GM23338 (cell line): Measurements from ENCODE around the gene FMN2. TPM values are rescaled to one million over a fixed set of nuclear protein-coding genes. Genes with fewer than 3 reads are reported as not detected.
A peak's percentile ranks its signal among the peaks of the same experiment; 100 is the strongest.

ENCODE experiments used
- ATAC-seq: fragments of 200-7000 bp; cut with Tn5 transposase; 3 replicates; pipeline ENCODE4 v1.9.1; 2020
- DNase-seq: peaks from one replicate; pipeline ENCODE4 v3.0.0-alpha.2; 2015; ENCODE audit warnings: low spot score
- H2AFZ ChIP-seq: fragments of 200-600 bp; sonication (generic); 2 replicates; pipeline ENCODE4 v1.8.0; 2016; ENCODE audit warnings: antibody characterized with exemption, mild to moderate bottlenecking, moderate library complexity
- H3F3A ChIP-seq: fragments of 200-600 bp; sonication (generic); replicated peaks from 2 replicates; pipeline ENCODE4 v1.8.0; 2017; ENCODE audit warnings: antibody characterized with exemption, mixed run types, low read depth
- H3K27ac ChIP-seq: fragments of 200-600 bp; sonication (generic); 2 replicates; pipeline ENCODE4 v1.6.1; 2016; ENCODE audit warnings: low read depth
- H3K27me3 ChIP-seq: fragments of 200-600 bp; sonication (generic); 2 replicates; pipeline ENCODE4 v1.8.0; 2016; ENCODE audit warnings: mild to moderate bottlenecking, mixed run types, moderate library complexity; ENCODE audit not compliant: insufficient read depth
- H3K36me3 ChIP-seq: fragments of 200-600 bp; sonication (generic); 2 replicates; pipeline ENCODE4 v1.8.0; 2016; ENCODE audit warnings: mild to moderate bottlenecking; ENCODE audit not compliant: insufficient read depth
- H3K4me1 ChIP-seq: fragments of 200-600 bp; sonication (generic); 2 replicates; pipeline ENCODE4 v1.8.0; 2016; ENCODE audit warnings: mild to moderate bottlenecking, moderate library complexity; ENCODE audit not compliant: insufficient read depth
- H3K4me2 ChIP-seq: fragments of 200-600 bp; sonication (generic); 2 replicates; pipeline ENCODE4 v1.7.1; 2017; ENCODE audit warnings: mixed run types
- H3K4me3 ChIP-seq: fragments of 200-600 bp; sonication (generic); 2 replicates; pipeline ENCODE4 v1.6.1; 2016; ENCODE audit warnings: mixed run types
- H3K79me2 ChIP-seq: fragments of 200-600 bp; sonication (generic); replicated peaks from 2 replicates; pipeline ENCODE4 v1.8.0; 2017; ENCODE audit warnings: mild to moderate bottlenecking; ENCODE audit not compliant: insufficient read depth
- H3K9me2 ChIP-seq: fragments of 200-600 bp; sonication (generic); 2 replicates; pipeline ENCODE4 v1.8.0; 2017; ENCODE audit not compliant: insufficient read depth
- H4K20me1 ChIP-seq: fragments of 200-600 bp; sonication (generic); replicated peaks from 2 replicates; pipeline ENCODE4 v1.8.0; 2017; ENCODE audit warnings: mild to moderate bottlenecking; ENCODE audit not compliant: insufficient read depth
- H3K27ac Mint-ChIP-seq: 2 replicates; pipeline ENCODE4 v1.8.0; 2020; ENCODE audit warnings: inconsistent platforms, mild to moderate bottlenecking, moderate library complexity, mixed read lengths
- H3K27me3 Mint-ChIP-seq: 3 replicates; pipeline ENCODE4 v1.8.0; 2022; ENCODE audit warnings: low read depth, mild to moderate bottlenecking, moderate library complexity, mixed read lengths, inconsistent platforms; ENCODE audit not compliant: insufficient read depth, poor library complexity
- H3K36me3 Mint-ChIP-seq: 3 replicates; pipeline ENCODE4 v1.8.0; 2021; ENCODE audit warnings: low read depth, mild to moderate bottlenecking, inconsistent platforms, moderate library complexity, mixed read lengths
- H3K4me1 Mint-ChIP-seq: 3 replicates; pipeline ENCODE4 v1.8.0; 2020; ENCODE audit warnings: mild to moderate bottlenecking, inconsistent platforms, mixed read lengths
- H3K4me3 Mint-ChIP-seq: 3 replicates; pipeline ENCODE4 v1.8.0; 2021; ENCODE audit warnings: moderate library complexity, mild to moderate bottlenecking, inconsistent platforms, mixed read lengths
- H3K9me3 Mint-ChIP-seq: 3 replicates; pipeline ENCODE4 v1.8.0; 2020; ENCODE audit warnings: moderate library complexity, mild to moderate bottlenecking, inconsistent platforms, mixed read lengths
- EZH2 ChIP-seq: fragments of 200-600 bp; sonication (generic); IDR thresholded peaks from one replicate; pipeline ENCODE4 v1.8.0; 2017; ENCODE audit warnings: antibody characterized with exemption, mild to moderate bottlenecking, low read depth; ENCODE audit not compliant: unreplicated experiment
- NANOG ChIP-seq: IDR thresholded peaks from 2 replicates; pipeline ENCODE4 v1.6.1; 2016; ENCODE audit warnings: antibody characterized with exemption, borderline replicate concordance
- POLR2AphosphoS5 ChIP-seq: IDR thresholded peaks from 2 replicates; pipeline ENCODE4 v1.6.1; 2016; ENCODE audit warnings: antibody characterized with exemption, low read depth
- ZNF331 ChIP-seq: fragments of 250-450 bp; sonication (Bioruptor Pico); IDR thresholded peaks from 2 replicates; pipeline ENCODE4 v1.5.0; 2020; ENCODE audit warnings: low read depth, mild to moderate bottlenecking, moderate library complexity
- polyA plus RNA-seq: library from polyadenylated mRNA; unstranded; fragments of >200 nt; fragmentation: Nextera tagmentation; extraction: Ambion mirVana; gene quantifications from 2 replicates; pipeline ENCODE4 v1.2.1, GENCODE V29; 2016
- total RNA-seq: library from RNA; depleted of rRNA; stranded (reverse); fragments of >200 nt; shearing (Covaris generic); gene quantifications from 2 replicates; pipeline ENCODE4 v1.2.3, GENCODE V29; 2014
- TF ChIP-seq, protein P1 (sequence below): fragments of 250-450 bp; sonication (Bioruptor Pico); IDR thresholded peaks from 2 replicates; pipeline ENCODE4 v1.5.0; 2020; ENCODE audit warnings: mild to moderate bottlenecking, moderate library complexity
- TF ChIP-seq, protein P2 (sequence below): IDR thresholded peaks from one replicate; pipeline ENCODE4 v1.6.1; 2018; ENCODE audit warnings: antibody characterized with exemption; ENCODE audit not compliant: unreplicated experiment
- TF ChIP-seq, protein P3 (sequence below), 2 experiments: fragments of 200-600 bp in 1 of 2; sonication (generic) in 1 of 2; conservative IDR thresholded peaks; 2 replicates each; pipeline versions ENCODE4 v1.5.1 to v1.6.1; 2016 to 2017; ENCODE audit warnings: antibody characterized with exemption in 2 of 2, low read depth in 2 of 2, mild to moderate bottlenecking in 2 of 2, moderate library complexity in 1 of 2

FMN2 gene
- total and polyA plus RNA-seq, 2 experiments from 2014 or later: 1.5 to 2.5 TPM

GRCh38 chr1:240491796-240492195, 400.1 kb downstream of the FMN2 start:
- no peak overlapping the region for H3K27ac Mint-ChIP-seq
- peak; percentile 19 for DNase-seq

GRCh38 chr1:240492832-240493440, 401.3 kb downstream of the FMN2 start:
- no peaks in the 10 kb centered on the region for H3K36me3 Mint-ChIP-seq
- Histone ChIP-seq H4K20me1 (no peaks in the 10 kb centered on the region), H3K4me3 (peak overlapping the region; percentile 56), H3K27ac (no peak overlapping the region), H3F3A (0 out of 2 replicates have a peak, but pooled peaks cover 5% of the 10 kb centered on the region), H3K27me3 (peaks cover 32% of the 10 kb centered on the region), H3K9me2 (peaks cover 3% of the 10 kb centered on the region; the same call in 1 of the 2 replicates), H3K4me2 (peak overlapping the region; percentile 76), H3K4me1 (peaks cover 14% of the 10 kb centered on the region; the same call in 1 of the 2 replicates), H3K79me2 (no peaks in the 10 kb centered on the region), H2AFZ (peak overlapping the region; percentile 98), H3K36me3 (no peaks in the 10 kb centered on the region)
- peak; percentile 97 for ATAC-seq
- H3K27me3 Mint-ChIP-seq: peaks cover 13% of the 10 kb centered on the region
- H3K27ac Mint-ChIP-seq: no peak overlapping the region; the same call in 1 of the 2 replicates
- peak overlapping the region; percentile 75 for H3K4me3 Mint-ChIP-seq
- no peaks in the 10 kb centered on the region for H3K9me3 Mint-ChIP-seq
- peak; percentile 82 for DNase-seq
- H3K4me1 Mint-ChIP-seq: peaks cover 13% of the 10 kb centered on the region
- TF ChIP-seq, protein P1, sequence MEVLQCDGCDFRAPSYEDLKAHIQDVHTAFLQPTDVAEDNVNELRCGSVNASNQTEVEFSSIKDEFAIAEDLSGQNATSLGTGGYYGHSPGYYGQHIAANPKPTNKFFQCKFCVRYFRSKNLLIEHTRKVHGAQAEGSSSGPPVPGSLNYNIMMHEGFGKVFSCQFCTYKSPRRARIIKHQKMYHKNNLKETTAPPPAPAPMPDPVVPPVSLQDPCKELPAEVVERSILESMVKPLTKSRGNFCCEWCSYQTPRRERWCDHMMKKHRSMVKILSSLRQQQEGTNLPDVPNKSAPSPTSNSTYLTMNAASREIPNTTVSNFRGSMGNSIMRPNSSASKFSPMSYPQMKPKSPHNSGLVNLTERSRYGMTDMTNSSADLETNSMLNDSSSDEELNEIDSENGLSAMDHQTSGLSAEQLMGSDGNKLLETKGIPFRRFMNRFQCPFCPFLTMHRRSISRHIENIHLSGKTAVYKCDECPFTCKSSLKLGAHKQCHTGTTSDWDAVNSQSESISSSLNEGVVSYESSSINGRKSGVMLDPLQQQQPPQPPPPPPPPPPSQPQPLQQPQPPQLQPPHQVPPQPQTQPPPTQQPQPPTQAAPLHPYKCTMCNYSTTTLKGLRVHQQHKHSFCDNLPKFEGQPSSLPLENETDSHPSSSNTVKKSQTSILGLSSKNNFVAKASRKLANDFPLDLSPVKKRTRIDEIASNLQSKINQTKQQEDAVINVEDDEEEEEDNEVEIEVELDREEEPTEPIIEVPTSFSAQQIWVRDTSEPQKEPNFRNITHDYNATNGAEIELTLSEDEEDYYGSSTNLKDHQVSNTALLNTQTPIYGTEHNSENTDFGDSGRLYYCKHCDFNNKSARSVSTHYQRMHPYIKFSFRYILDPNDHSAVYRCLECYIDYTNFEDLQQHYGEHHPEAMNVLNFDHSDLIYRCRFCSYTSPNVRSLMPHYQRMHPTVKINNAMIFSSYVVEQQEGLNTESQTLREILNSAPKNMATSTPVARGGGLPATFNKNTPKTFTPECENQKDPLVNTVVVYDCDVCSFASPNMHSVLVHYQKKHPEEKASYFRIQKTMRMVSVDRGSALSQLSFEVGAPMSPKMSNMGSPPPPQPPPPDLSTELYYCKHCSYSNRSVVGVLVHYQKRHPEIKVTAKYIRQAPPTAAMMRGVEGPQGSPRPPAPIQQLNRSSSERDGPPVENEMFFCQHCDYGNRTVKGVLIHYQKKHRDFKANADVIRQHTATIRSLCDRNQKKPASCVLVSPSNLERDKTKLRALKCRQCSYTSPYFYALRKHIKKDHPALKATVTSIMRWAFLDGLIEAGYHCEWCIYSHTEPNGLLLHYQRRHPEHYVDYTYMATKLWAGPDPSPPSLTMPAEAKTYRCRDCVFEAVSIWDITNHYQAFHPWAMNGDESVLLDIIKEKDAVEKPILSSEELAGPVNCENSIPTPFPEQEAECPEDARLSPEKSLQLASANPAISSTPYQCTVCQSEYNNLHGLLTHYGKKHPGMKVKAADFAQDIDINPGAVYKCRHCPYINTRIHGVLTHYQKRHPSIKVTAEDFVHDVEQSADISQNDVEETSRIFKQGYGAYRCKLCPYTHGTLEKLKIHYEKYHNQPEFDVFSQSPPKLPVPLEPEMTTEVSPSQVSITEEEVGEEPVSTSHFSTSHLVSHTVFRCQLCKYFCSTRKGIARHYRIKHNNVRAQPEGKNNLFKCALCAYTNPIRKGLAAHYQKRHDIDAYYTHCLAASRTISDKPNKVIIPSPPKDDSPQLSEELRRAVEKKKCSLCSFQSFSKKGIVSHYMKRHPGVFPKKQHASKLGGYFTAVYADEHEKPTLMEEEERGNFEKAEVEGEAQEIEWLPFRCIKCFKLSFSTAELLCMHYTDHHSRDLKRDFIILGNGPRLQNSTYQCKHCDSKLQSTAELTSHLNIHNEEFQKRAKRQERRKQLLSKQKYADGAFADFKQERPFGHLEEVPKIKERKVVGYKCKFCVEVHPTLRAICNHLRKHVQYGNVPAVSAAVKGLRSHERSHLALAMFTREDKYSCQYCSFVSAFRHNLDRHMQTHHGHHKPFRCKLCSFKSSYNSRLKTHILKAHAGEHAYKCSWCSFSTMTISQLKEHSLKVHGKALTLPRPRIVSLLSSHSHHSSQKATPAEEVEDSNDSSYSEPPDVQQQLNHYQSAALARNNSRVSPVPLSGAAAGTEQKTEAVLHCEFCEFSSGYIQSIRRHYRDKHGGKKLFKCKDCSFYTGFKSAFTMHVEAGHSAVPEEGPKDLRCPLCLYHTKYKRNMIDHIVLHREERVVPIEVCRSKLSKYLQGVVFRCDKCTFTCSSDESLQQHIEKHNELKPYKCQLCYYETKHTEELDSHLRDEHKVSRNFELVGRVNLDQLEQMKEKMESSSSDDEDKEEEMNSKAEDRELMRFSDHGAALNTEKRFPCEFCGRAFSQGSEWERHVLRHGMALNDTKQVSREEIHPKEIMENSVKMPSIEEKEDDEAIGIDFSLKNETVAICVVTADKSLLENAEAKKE: peak; percentile 28; the same call in 1 of the 2 replicates
- TF ChIP-seq POLR2AphosphoS5: peak; percentile 23; the same call in 1 of the 2 replicates
- TF ChIP-seq, protein P2, sequence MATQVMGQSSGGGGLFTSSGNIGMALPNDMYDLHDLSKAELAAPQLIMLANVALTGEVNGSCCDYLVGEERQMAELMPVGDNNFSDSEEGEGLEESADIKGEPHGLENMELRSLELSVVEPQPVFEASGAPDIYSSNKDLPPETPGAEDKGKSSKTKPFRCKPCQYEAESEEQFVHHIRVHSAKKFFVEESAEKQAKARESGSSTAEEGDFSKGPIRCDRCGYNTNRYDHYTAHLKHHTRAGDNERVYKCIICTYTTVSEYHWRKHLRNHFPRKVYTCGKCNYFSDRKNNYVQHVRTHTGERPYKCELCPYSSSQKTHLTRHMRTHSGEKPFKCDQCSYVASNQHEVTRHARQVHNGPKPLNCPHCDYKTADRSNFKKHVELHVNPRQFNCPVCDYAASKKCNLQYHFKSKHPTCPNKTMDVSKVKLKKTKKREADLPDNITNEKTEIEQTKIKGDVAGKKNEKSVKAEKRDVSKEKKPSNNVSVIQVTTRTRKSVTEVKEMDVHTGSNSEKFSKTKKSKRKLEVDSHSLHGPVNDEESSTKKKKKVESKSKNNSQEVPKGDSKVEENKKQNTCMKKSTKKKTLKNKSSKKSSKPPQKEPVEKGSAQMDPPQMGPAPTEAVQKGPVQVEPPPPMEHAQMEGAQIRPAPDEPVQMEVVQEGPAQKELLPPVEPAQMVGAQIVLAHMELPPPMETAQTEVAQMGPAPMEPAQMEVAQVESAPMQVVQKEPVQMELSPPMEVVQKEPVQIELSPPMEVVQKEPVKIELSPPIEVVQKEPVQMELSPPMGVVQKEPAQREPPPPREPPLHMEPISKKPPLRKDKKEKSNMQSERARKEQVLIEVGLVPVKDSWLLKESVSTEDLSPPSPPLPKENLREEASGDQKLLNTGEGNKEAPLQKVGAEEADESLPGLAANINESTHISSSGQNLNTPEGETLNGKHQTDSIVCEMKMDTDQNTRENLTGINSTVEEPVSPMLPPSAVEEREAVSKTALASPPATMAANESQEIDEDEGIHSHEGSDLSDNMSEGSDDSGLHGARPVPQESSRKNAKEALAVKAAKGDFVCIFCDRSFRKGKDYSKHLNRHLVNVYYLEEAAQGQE: no peak

More at GRCh38 chr1:240491796-240492195, 400.1 kb downstream of the FMN2 start:
- Mint-ChIP-seq H3K27me3 (peaks cover 15% of the 10 kb centered on the region), H3K4me1 (peaks cover 13% of the 10 kb centered on the region), H3K36me3 (no peaks in the 10 kb centered on the region), H3K4me3 (no peak overlapping the region; the same call in 2 of the 3 replicates), H3K9me3 (no peaks in the 10 kb centered on the region)
- no peaks in the 10 kb centered on the region for H3K79me2 ChIP-seq
- ATAC-seq: no peak
- TF ChIP-seq POLR2AphosphoS5 (no peak), ZNF331 (CRISPR knock-in tag) (no peak), NANOG (no peak), EZH2 (no peak)
- TF ChIP-seq, protein P3, sequence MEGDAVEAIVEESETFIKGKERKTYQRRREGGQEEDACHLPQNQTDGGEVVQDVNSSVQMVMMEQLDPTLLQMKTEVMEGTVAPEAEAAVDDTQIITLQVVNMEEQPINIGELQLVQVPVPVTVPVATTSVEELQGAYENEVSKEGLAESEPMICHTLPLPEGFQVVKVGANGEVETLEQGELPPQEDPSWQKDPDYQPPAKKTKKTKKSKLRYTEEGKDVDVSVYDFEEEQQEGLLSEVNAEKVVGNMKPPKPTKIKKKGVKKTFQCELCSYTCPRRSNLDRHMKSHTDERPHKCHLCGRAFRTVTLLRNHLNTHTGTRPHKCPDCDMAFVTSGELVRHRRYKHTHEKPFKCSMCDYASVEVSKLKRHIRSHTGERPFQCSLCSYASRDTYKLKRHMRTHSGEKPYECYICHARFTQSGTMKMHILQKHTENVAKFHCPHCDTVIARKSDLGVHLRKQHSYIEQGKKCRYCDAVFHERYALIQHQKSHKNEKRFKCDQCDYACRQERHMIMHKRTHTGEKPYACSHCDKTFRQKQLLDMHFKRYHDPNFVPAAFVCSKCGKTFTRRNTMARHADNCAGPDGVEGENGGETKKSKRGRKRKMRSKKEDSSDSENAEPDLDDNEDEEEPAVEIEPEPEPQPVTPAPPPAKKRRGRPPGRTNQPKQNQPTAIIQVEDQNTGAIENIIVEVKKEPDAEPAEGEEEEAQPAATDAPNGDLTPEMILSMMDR (conservative IDR thresholded peaks at IDR 0.05; ENCODE audit: low read depth in 2 of 2): no peak
- H3K4me3 ChIP-seq: no peak overlapping the region
- H3K4me1 ChIP-seq: peaks cover 14% of the 10 kb centered on the region; the same call in 1 of the 2 replicates
- no peak overlapping the region for H2AFZ ChIP-seq
- no peak overlapping the region for H3K4me2 ChIP-seq
- peaks cover 3% of the 10 kb centered on the region; the same call in 1 of the 2 replicates for H3K9me2 ChIP-seq
- peaks cover 32% of the 10 kb centered on the region for H3K27me3 ChIP-seq
- 0 out of 2 replicates have a peak, but pooled peaks cover 5% of the 10 kb centered on the region for H3F3A ChIP-seq
- H3K36me3 ChIP-seq: no peaks in the 10 kb centered on the region
- no peak overlapping the region for H3K27ac ChIP-seq
- H4K20me1 ChIP-seq: no peaks in the 10 kb centered on the region
